ENCODE data around the gene KRT73. TPM values are rescaled to one million over a fixed set of nuclear protein-coding genes. Genes with fewer than 3 reads are reported as not detected.

KRT73 gene
- total RNA-seq, 1 experiment from 2014 or later: not detected

- CTCF ChIA-PET: no interaction called here
- Mint-ChIP-seq H3K27ac (ENCODE audit: low read depth, unreplicated experiment) (no peak overlapping the region), H3K36me3 (ENCODE audit: insufficient read depth, unreplicated experiment) (no peaks in the 10 kb centered on the region), H3K4me1 (ENCODE audit: insufficient read depth, unreplicated experiment) (no peaks in the 10 kb centered on the region), H3K9me3 (ENCODE audit: unreplicated experiment) (no peaks in the 10 kb centered on the region), H3K4me3 (ENCODE audit: unreplicated experiment) (no peak overlapping the region), H3K27me3 (ENCODE audit: insufficient read depth, unreplicated experiment) (peaks cover 30% of the 10 kb centered on the region)
- BruUV-seq (replicated peaks): no TSS peak
- TF ChIP-seq CTCF (IDR thresholded peaks at IDR 0.05; ENCODE audit: unreplicated experiment): no peak
- intact Hi-C loops (cut with micrococcal nuclease): no loop called here
- POLR2A ChIA-PET: no interaction called here
- DNase-seq (ENCODE audit: unreplicated experiment): no peak
These were observed 45.1 kb upstream of the KRT73 start for GRCh38 chr12:52663420-52663819.

GRCh38 chr12:52662918-52663229 is 44.5 kb upstream of the KRT73 start:
- no peak overlapping the region for H3K27ac Mint-ChIP-seq (ENCODE audit: low read depth, unreplicated experiment)
- POLR2A ChIA-PET: no interaction called here
- no peak for DNase-seq (ENCODE audit: unreplicated experiment)
- CTCF ChIA-PET: no interaction called here
- no peaks in the 10 kb centered on the region for H3K9me3 Mint-ChIP-seq (ENCODE audit: unreplicated experiment)
- intact Hi-C loops (cut with micrococcal nuclease): no loop called here
- H3K27me3 Mint-ChIP-seq (ENCODE audit: insufficient read depth, unreplicated experiment): peaks cover 30% of the 10 kb centered on the region
- H3K4me3 Mint-ChIP-seq (ENCODE audit: unreplicated experiment): no peak overlapping the region
- H3K4me1 Mint-ChIP-seq (ENCODE audit: insufficient read depth, unreplicated experiment): no peaks in the 10 kb centered on the region
- BruUV-seq (replicated peaks): no TSS peak
- no peaks in the 10 kb centered on the region for H3K36me3 Mint-ChIP-seq (ENCODE audit: insufficient read depth, unreplicated experiment)
- TF ChIP-seq CTCF (IDR thresholded peaks at IDR 0.05; ENCODE audit: unreplicated experiment): no peak

GRCh38 chr12:52662093-52662917 is 43.9 kb upstream of the KRT73 start:
- H3K36me3 Mint-ChIP-seq (ENCODE audit: insufficient read depth, unreplicated experiment): no peaks in the 10 kb centered on the region
- peaks cover 30% of the 10 kb centered on the region for H3K27me3 Mint-ChIP-seq (ENCODE audit: insufficient read depth, unreplicated experiment)
- no peaks in the 10 kb centered on the region for H3K9me3 Mint-ChIP-seq (ENCODE audit: unreplicated experiment)
- H3K27ac Mint-ChIP-seq (ENCODE audit: low read depth, unreplicated experiment): no peak overlapping the region
- TF ChIP-seq CTCF (IDR thresholded peaks at IDR 0.05; ENCODE audit: unreplicated experiment): no peak
- H3K4me3 Mint-ChIP-seq (ENCODE audit: unreplicated experiment): no peak overlapping the region
- POLR2A ChIA-PET: no interaction called here
- DNase-seq (ENCODE audit: unreplicated experiment): no peak
- CTCF ChIA-PET: no interaction called here
- no peaks in the 10 kb centered on the region for H3K4me1 Mint-ChIP-seq (ENCODE audit: insufficient read depth, unreplicated experiment)
- intact Hi-C loops (cut with micrococcal nuclease): no loop called here
- BruUV-seq (replicated peaks): no TSS peak

GRCh38 chr12:52661668-52662067 is 43.3 kb upstream of the KRT73 start:
- CTCF ChIA-PET: no interaction called here
- Mint-ChIP-seq H3K4me3 (ENCODE audit: unreplicated experiment) (no peak overlapping the region), H3K9me3 (ENCODE audit: unreplicated experiment) (no peaks in the 10 kb centered on the region), H3K36me3 (ENCODE audit: insufficient read depth, unreplicated experiment) (no peaks in the 10 kb centered on the region), H3K27ac (ENCODE audit: low read depth, unreplicated experiment) (no peak overlapping the region), H3K4me1 (ENCODE audit: insufficient read depth, unreplicated experiment) (no peaks in the 10 kb centered on the region), H3K27me3 (ENCODE audit: insufficient read depth, unreplicated experiment) (peaks cover 30% of the 10 kb centered on the region)
- no TSS peak for BruUV-seq (replicated peaks)
- no peak for DNase-seq (ENCODE audit: unreplicated experiment)
- intact Hi-C loops (cut with micrococcal nuclease): no loop called here
- POLR2A ChIA-PET: no interaction called here
- TF ChIP-seq CTCF (IDR thresholded peaks at IDR 0.05; ENCODE audit: unreplicated experiment): no peak
